HCT116 (cell line): ENCODE results near the gene TASL. TPM values are rescaled to one million over a fixed set of nuclear protein-coding genes. Genes with fewer than 3 reads are reported as not detected.

ENCODE experiments used
- ATAC-seq: fragments of 200-7000 bp; cut with Tn5 transposase; 2 replicates; pipeline ENCODE4 v1.9.1; 2020; ENCODE audit warnings: mild to moderate bottlenecking, moderate library complexity
- BruUV-seq: library from RNA; stranded (reverse); fragments of 400-500 nt; replicated peaks from 2 replicates; lab custom pipeline; 2021; lab: Mats Ljungman, UMichigan
- CTCF ChIA-PET: fragments of 300-600 bp; sonication (Branson Sonifier 250); formaldehyde crosslinking; loops from one replicate; lab custom pipeline; 2021; ENCODE audit warnings: antibody characterized with exemption; lab: Charles Lee
- POLR2A ChIA-PET: fragments of 300-600, 350-600 bp; sonication (Branson Sonifier 250); formaldehyde crosslinking; loops from one replicate; lab custom pipeline; 2021; ENCODE audit warnings: antibody characterized with exemption; lab: Charles Lee
- RAD21 ChIA-PET, 2 experiments: fragments of 300-600 bp; sonication (Branson Sonifier 250); formaldehyde crosslinking; loops; one replicate each; lab custom pipeline; 2023; ENCODE audit warnings: low total read pairs in 2 of 2; ENCODE audit not compliant: uncharacterized antibody in 2 of 2, unreplicated experiment in 2 of 2, low non-redundant PET in 1 of 2; lab: Charles Lee
- DNase-seq: peaks from one replicate; pipeline ENCODE4 v3.0.0-alpha.2; 2010; ENCODE audit warnings: low read depth, low spot score
- H2AFZ ChIP-seq: fragments of 200-600 bp; shearing (Covaris generic), sonication (generic); 2 replicates; pipeline ENCODE4 v1.6.1; 2017; ENCODE audit warnings: low read depth, mixed run types, mixed read lengths, antibody characterized with exemption, low read length; ENCODE audit not compliant: poor library complexity, severe bottlenecking
- H3K27ac ChIP-seq: 2 replicates; pipeline ENCODE4 v1.5.1; 2012; ENCODE audit warnings: low read depth, low read length
- H3K27me3 ChIP-seq: fragments of 200-600 bp; sonication (generic); 2 replicates; pipeline ENCODE4 v1.6.1; 2016; ENCODE audit warnings: mixed run types, low read length, mixed read lengths; ENCODE audit not compliant: insufficient read depth
- H3K36me3 ChIP-seq, 2 experiments: fragments of 200-500 bp in 1 of 2; fragments of 200-600 bp in 1 of 2; sonication (Bioruptor generic) in 1 of 2; sonication (generic) in 1 of 2; 2 replicates each; pipeline versions ENCODE4 v1.5.1 to v1.6.1; 2014 to 2016; ENCODE audit warnings: low read length in 2 of 2, inconsistent platforms in 1 of 2, mixed read lengths in 1 of 2, mixed run types in 1 of 2; ENCODE audit not compliant: insufficient read depth in 2 of 2, control insufficient read depth in 1 of 2
- H3K4me1 ChIP-seq, 2 experiments: fragments of 200-600 bp in 1 of 2; sonication (generic) in 1 of 2; 2 replicates each; pipeline versions ENCODE4 v1.5.1 to v1.6.1; 2012 to 2017; ENCODE audit warnings: low read length in 2 of 2, inconsistent platforms in 1 of 2, mild to moderate bottlenecking in 1 of 2, mixed read lengths in 1 of 2, mixed run types in 1 of 2, moderate library complexity in 1 of 2; ENCODE audit not compliant: insufficient read depth in 2 of 2, control insufficient read depth in 1 of 2
- H3K4me2 ChIP-seq: fragments of 200-600 bp; sonication (generic); 2 replicates; pipeline ENCODE4 v1.6.1; 2017; ENCODE audit warnings: mixed run types, low read length, mixed read lengths
- H3K4me3 ChIP-seq, 2 experiments: fragments of 200-600 bp in 1 of 2; sonication (generic) in 1 of 2; replicated peaks in 1 of 2; 2 replicates each; pipeline ENCODE4 v1.5.1; 2011 to 2016; ENCODE audit warnings: low read length in 2 of 2, control low read depth in 1 of 2, low read depth in 1 of 2, mild to moderate bottlenecking in 1 of 2, mixed read lengths in 1 of 2, mixed run types in 1 of 2
- H3K79me2 ChIP-seq: fragments of 200-600 bp; sonication (generic); 2 replicates; pipeline ENCODE4 v1.6.1; 2017; ENCODE audit warnings: mild to moderate bottlenecking, mixed run types, low read length, moderate library complexity, mixed read lengths; ENCODE audit not compliant: insufficient read depth
- H3K9ac ChIP-seq: fragments of 200-600 bp; sonication (generic); 2 replicates; pipeline ENCODE4 v1.6.1; 2016; ENCODE audit warnings: low read length, mixed read lengths
- H3K9me2 ChIP-seq: fragments of 200-600 bp; sonication (generic), shearing (Covaris generic); 2 replicates; pipeline ENCODE4 v1.6.1; 2017; ENCODE audit warnings: mixed run types, mild to moderate bottlenecking, moderate library complexity; ENCODE audit not compliant: insufficient read depth
- H3K9me3 ChIP-seq, 2 experiments: fragments of 200-500 bp in 1 of 2; fragments of 200-600 bp in 1 of 2; sonication (Bioruptor generic) in 1 of 2; sonication (generic) in 1 of 2; 2 replicates each; pipeline ENCODE4 v1.6.1; 2014 to 2017; ENCODE audit warnings: low read length in 2 of 2, mixed read lengths in 2 of 2, inconsistent platforms in 1 of 2, low read depth in 1 of 2, mild to moderate bottlenecking in 1 of 2, mixed run types in 1 of 2, moderate library complexity in 1 of 2; ENCODE audit not compliant: control insufficient read depth in 1 of 2, insufficient read depth in 1 of 2
- H4K20me1 ChIP-seq: fragments of 200-600 bp; sonication (generic), shearing (Covaris generic); 2 replicates; pipeline ENCODE4 v1.6.1; 2017; ENCODE audit warnings: mixed run types, mild to moderate bottlenecking, moderate library complexity; ENCODE audit not compliant: insufficient read depth
- CBX3 ChIP-seq: IDR thresholded peaks from 2 replicates; pipeline ENCODE4 v1.6.1; 2012; ENCODE audit warnings: low read depth
- CEBPB ChIP-seq: IDR thresholded peaks from 2 replicates; pipeline ENCODE4 v1.6.1; 2012; ENCODE audit warnings: low read depth
- CTCF ChIP-seq, 3 experiments: fragments of 200-600 bp in 1 of 3; sonication (generic) in 1 of 3; IDR thresholded peaks in 2 of 3; conservative IDR thresholded peaks in 1 of 3; 2 replicates each; pipeline ENCODE4 v1.5.1; 2012 to 2017; ENCODE audit warnings: low read depth in 2 of 3, low read length in 2 of 3, antibody characterized with exemption in 1 of 3, borderline replicate concordance in 1 of 3, control low read depth in 1 of 3, mild to moderate bottlenecking in 1 of 3, mixed read lengths in 1 of 3, mixed run types in 1 of 3, moderate library complexity in 1 of 3; ENCODE audit not compliant: insufficient read depth in 1 of 3
- EZH2 ChIP-seq: fragments of 200-600 bp; sonication (generic); IDR thresholded peaks from 2 replicates; pipeline ENCODE4 v1.6.1; 2017; ENCODE audit warnings: antibody characterized with exemption, mixed run types
- EZH2phosphoT487 ChIP-seq: fragments of 200-600 bp; IDR thresholded peaks from 2 replicates; pipeline ENCODE4 v1.6.1; 2018; ENCODE audit warnings: antibody characterized with exemption, borderline replicate concordance
- FOSL1 ChIP-seq: IDR thresholded peaks from 2 replicates; pipeline ENCODE4 v1.6.1; 2012; ENCODE audit warnings: low read depth
- JUND ChIP-seq: IDR thresholded peaks from 2 replicates; pipeline ENCODE4 v1.6.1; 2012
- MAX ChIP-seq: IDR thresholded peaks from 2 replicates; pipeline ENCODE4 v1.6.1; 2012
- POLR2A ChIP-seq: IDR thresholded peaks from 2 replicates; pipeline ENCODE4 v1.7.0; 2011; ENCODE audit warnings: borderline replicate concordance; ENCODE audit not compliant: insufficient read depth, insufficient read length; ENCODE audit errors: extremely low read depth
- RAD21 ChIP-seq: IDR thresholded peaks from 2 replicates; pipeline ENCODE4 v1.6.1; 2012; ENCODE audit warnings: low read depth, mild to moderate bottlenecking
- SP1 ChIP-seq: IDR thresholded peaks from 2 replicates; pipeline ENCODE4 v1.6.1; 2012; ENCODE audit warnings: low read depth
- SRF ChIP-seq: IDR thresholded peaks from 2 replicates; pipeline ENCODE4 v1.6.1; 2012; ENCODE audit warnings: low read depth
- TCF7L2 ChIP-seq: IDR thresholded peaks from 2 replicates; pipeline ENCODE4 v1.7.0; 2011; ENCODE audit warnings: borderline replicate concordance, inconsistent platforms; ENCODE audit not compliant: insufficient read depth, insufficient read length; ENCODE audit errors: extremely low read depth
- YY1 ChIP-seq: IDR thresholded peaks from 2 replicates; pipeline ENCODE4 v1.6.1; 2011; ENCODE audit warnings: low read length, low read depth, moderate library complexity, mild to moderate bottlenecking; ENCODE audit not compliant: insufficient replicate concordance; ENCODE audit errors: extremely low read depth
- ZBTB33 ChIP-seq: IDR thresholded peaks from 2 replicates; pipeline ENCODE4 v1.6.1; 2011; ENCODE audit warnings: mild to moderate bottlenecking, low read length, moderate library complexity; ENCODE audit not compliant: insufficient replicate concordance; ENCODE audit errors: extremely low read depth
- ZFX ChIP-seq: fragments of 450-650 bp; IDR thresholded peaks from 2 replicates; pipeline ENCODE4 v1.6.1; 2017
- intact Hi-C: fragments of 100-400 bp; cut with micrococcal nuclease; formaldehyde crosslinking; loops from 2 replicates; pipeline ENCODE4 v1.10.0; 2022
- total RNA-seq: library from RNA; stranded (reverse); gene quantifications from one replicate; pipeline ENCODE4 v1.2.1, GENCODE V29; 2021; ENCODE audit not compliant: unreplicated experiment

The TASL gene
- total RNA-seq, 1 experiment from 2014 or later, result not detected

DNA sequence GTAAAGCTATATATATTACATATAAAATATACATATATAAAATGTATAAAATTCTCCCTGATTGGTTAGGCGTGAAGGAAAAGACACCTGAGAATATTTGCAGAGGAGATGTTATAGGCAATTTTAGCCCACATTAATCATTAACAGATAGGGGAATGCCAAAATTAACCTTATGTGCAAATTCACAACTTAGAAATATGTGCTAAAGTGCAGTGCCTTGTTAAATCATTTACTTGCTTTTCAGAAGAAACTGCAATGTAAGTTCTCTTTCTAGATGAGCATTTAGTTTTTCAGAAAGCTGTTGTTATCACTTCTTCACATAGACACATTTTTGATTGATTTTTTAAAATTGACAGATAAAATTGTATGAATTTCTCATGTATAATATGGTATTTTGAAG, 5.6 kb downstream of the TASL start:
- H3K4me2 ChIP-seq, result no peak overlapping the region
- H3K36me3 ChIP-seq, result no peaks in the 10 kb centered on the region
- ChIA-PET RAD21 (no interaction called here), CTCF (interaction anchor here (2.2 kb wide), 1 partner anchor 22 kb away, joined by 8 read pairs; no protein-coding TSS in a partner anchor), POLR2A (no interaction called here)
- TF ChIP-seq CEBPB (no peak), POLR2A (no peak), EZH2 (no peak), RAD21 (no peak), ZBTB33 (no peak), FOSL1 (no peak), SP1 (no peak), YY1 (no peak), CTCF (IDR thresholded peaks at IDR 0.05 in 2 of 3, conservative IDR thresholded peaks at IDR 0.05 in 1 of 3; ENCODE audit: borderline replicate concordance in 1 of 3, insufficient read depth in 1 of 3, low read depth in 2 of 3, low read length in 2 of 3) (no peak), ZFX (no peak), EZH2phosphoT487 (no peak), JUND (no peak), CBX3 (no peak), SRF (no peak), MAX (no peak), TCF7L2 (no peak)
- H3K4me3 ChIP-seq, result no peak overlapping the region
- H3K79me2 ChIP-seq, result no peaks in the 10 kb centered on the region
- H2AFZ ChIP-seq, result no peak overlapping the region
- no peaks in the 10 kb centered on the region for H4K20me1 ChIP-seq
- H3K27ac ChIP-seq, result no peak overlapping the region
- no peak overlapping the region for H3K9ac ChIP-seq
- no peaks in the 10 kb centered on the region for H3K9me3 ChIP-seq
- no peak for DNase-seq
- intact Hi-C loops, result no loop called here
- no peaks in the 10 kb centered on the region for H3K9me2 ChIP-seq
- no peaks in the 10 kb centered on the region for H3K4me1 ChIP-seq
- no peak for ATAC-seq
- BruUV-seq, result no TSS peak
- no peaks in the 10 kb centered on the region for H3K27me3 ChIP-seq
